HG02798 (cell line): ENCODE data around the gene CHMP2B.
"Not testable (repeated sequence)": the region's sequence is repeated elsewhere in the genome, so short reads cannot be mapped to it uniquely, and the experiment has no call there.

Experiments used
- ATAC-seq: cut with Tn5 transposase; IDR thresholded peaks from one replicate; pipeline ENCODE4 v1.9.1; 2021; ENCODE audit warnings: mild to moderate bottlenecking; ENCODE audit not compliant: unreplicated experiment, poor library complexity

CHMP2B gene

DNA sequence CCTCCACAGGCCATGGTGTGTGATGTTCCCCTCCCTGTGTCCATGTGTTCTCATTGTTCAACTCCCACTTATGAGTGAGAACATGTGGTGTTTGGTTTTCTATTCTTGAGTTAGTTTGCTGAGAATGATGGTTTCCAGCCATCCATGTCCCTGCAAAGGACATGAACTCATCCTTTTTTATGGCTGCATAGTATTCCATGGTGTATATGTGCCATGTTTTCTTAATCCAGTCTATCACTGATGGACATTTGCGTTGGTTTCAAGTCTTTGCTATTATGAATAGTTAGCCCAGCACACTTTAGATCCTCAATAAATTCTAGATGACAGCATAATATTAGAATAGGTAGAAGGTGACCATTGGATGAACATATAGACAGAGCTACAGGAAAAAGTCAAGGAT, 77.9 kb downstream of the CHMP2B start:
- not testable (repeated sequence) for ATAC-seq
